ENCODE data around the gene WIPF2.
A peak's percentile ranks its signal among the peaks of the same experiment; 100 is the strongest.

The WIPF2 gene

GRCh38 chr17:40218740-40219593, at the start of gene WIPF2:
WIPF2 (plus strand) TSS chr17:40219304; CDS start chr17:40256460, 37,156 bp downstream.
- H3K9me3 ChIP-seq (ENCODE audit: control insufficient read depth, insufficient read depth, low read depth, low read length) = no peaks in the 10 kb centered on the region
- no peaks in the 10 kb centered on the region; a peak in 1 of 3 replicates for H3K36me3 ChIP-seq (ENCODE audit: control insufficient read depth in 2 of 2, insufficient read depth in 1 of 2, low read length in 2 of 2)
- peak within 1 kb of the TSS; percentile 80 for H3K4me3 ChIP-seq (ENCODE audit: low read depth, low read length)
- CTCF ChIA-PET = interaction anchor here (0.6 to 2.8 kb wide), 24 partner anchors 9 to 1430 kb away, joined by 3 to 40 read pairs (median 5); no protein-coding TSS in a partner anchor
- H3K27ac ChIP-seq (ENCODE audit: extremely low read depth, low read depth, low read length) = peak within 1 kb of the TSS; percentile 92
- POLR2A ChIA-PET = interaction anchor here (0.6 to 3.8 kb wide), 30 partner anchors 9 to 283 kb away, joined by 3 to 33 read pairs (median 4); partner anchors contain the start of genes CASC3, CDC6, NR1D1 and PSMD3
- peaks cover 2% of the 10 kb centered on the region for H3K4me1 ChIP-seq (ENCODE audit: control insufficient read depth, insufficient read depth, low read length)
- TF ChIP-seq MZF1 (tag by site-specific recombination; IDR thresholded peaks at IDR 0.05; ENCODE audit: borderline replicate concordance) = no peak
- TF ChIP-seq ZNF394 (tag by site-specific recombination; IDR thresholded peaks at IDR 0.05; ENCODE audit: borderline replicate concordance) = peak; percentile 54
- peak; percentile 92 for TF ChIP-seq ZNF629 (tag by site-specific recombination; IDR thresholded peaks at IDR 0.05)
- peak; percentile 81 for TF ChIP-seq ZFHX2 (tag by site-specific recombination; conservative IDR thresholded peaks at IDR 0.05)
- TF ChIP-seq ZNF16 (tag by site-specific recombination; IDR thresholded peaks at IDR 0.05; ENCODE audit: low read depth) = no peak
- TF ChIP-seq ZNF211 (tag by site-specific recombination; IDR thresholded peaks at IDR 0.05; ENCODE audit: low read depth) = no peak
- TF ChIP-seq ZNF324 (tag by site-specific recombination; IDR thresholded peaks at IDR 0.05) = peak; percentile 23; the same call in 1 of the 2 replicates
- TF ChIP-seq ZNF366 (tag by site-specific recombination; conservative IDR thresholded peaks at IDR 0.05) = peak; percentile 81; the same call in 1 of the 2 replicates
- TF ChIP-seq ZBTB20 (tag by site-specific recombination; IDR thresholded peaks at IDR 0.05) = 0 out of 2 replicates have a peak, but pooled peaks have one; percentile 4
- TF ChIP-seq AEBP2 (tag by site-specific recombination; IDR thresholded peaks at IDR 0.05; ENCODE audit: borderline replicate concordance) = no peak
- no peak for TF ChIP-seq ZNF416 (tag by site-specific recombination; IDR thresholded peaks at IDR 0.05)
- peak; percentile 83 for TF ChIP-seq ZBTB17 (tag by site-specific recombination; IDR thresholded peaks at IDR 0.05)
- no peak for TF ChIP-seq TRIM28 (IDR thresholded peaks at IDR 0.05; ENCODE audit: borderline replicate concordance, low read length)
- no peak for TF ChIP-seq ZNF155 (tag by site-specific recombination; IDR thresholded peaks at IDR 0.05)
- TF ChIP-seq ZNF624 (tag by site-specific recombination; IDR thresholded peaks at IDR 0.05) = no peak
- peak; percentile 87 for TF ChIP-seq ZNF76 (tag by site-specific recombination; IDR thresholded peaks at IDR 0.05; ENCODE audit: borderline replicate concordance, low read depth)
- TF ChIP-seq ZBTB44 (tag by site-specific recombination; IDR thresholded peaks at IDR 0.05) = no peak
- no peak for TF ChIP-seq ZBTB8A (tag by site-specific recombination; IDR thresholded peaks at IDR 0.05)
- no peak for TF ChIP-seq ZNF529 (tag by site-specific recombination; IDR thresholded peaks at IDR 0.05; ENCODE audit: insufficient replicate concordance)
- TF ChIP-seq ZXDB (tag by site-specific recombination; IDR thresholded peaks at IDR 0.05) = 0 out of 2 replicates have a peak, but pooled peaks have one; percentile 14
- TF ChIP-seq PRDM4 (tag by site-specific recombination; IDR thresholded peaks at IDR 0.05) = no peak
- TF ChIP-seq ZNF558 (tag by site-specific recombination; IDR thresholded peaks at IDR 0.05) = peak; percentile 55; the same call in 1 of the 2 replicates
- TF ChIP-seq RBAK (tag by site-specific recombination; IDR thresholded peaks at IDR 0.05) = no peak
- TF ChIP-seq ZBTB11 (tag by site-specific recombination; conservative IDR thresholded peaks at IDR 0.05; ENCODE audit: low read depth) = peak; percentile 90
- no peak for TF ChIP-seq ZNF140 (tag by site-specific recombination; IDR thresholded peaks at IDR 0.05)
- no peak for TF ChIP-seq ZFP69B (tag by site-specific recombination; IDR thresholded peaks at IDR 0.05)
